ENCODE measurements around the gene ASAH2. TPM values are rescaled to one million over a fixed set of nuclear protein-coding genes. Genes with fewer than 3 reads are reported as not detected.

Gene ASAH2
- total RNA-seq, 4 donors from 2014 or later: 0.11 to 0.81 (median 0.69) TPM

DNA sequence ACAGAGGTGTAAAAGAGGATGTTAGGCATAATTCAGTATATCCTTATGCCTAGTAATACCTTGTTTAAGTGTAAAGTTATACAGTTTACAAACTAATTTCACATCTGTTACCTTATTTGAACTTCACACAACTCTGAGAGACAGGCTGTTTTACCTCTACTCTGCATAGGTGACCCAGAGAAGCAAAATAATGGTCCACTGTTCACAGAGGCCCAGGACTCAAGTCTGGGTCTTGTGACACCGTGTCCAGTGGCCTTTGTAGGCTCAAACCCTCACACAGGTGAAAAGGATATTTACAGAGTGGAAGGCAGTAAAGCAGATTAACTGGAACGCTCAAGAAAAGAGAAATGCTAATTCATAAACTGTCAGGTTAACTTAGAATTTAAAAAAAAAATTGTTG, 32.1 kb downstream of the ASAH2 start:
- TF ChIP-seq POLR2A (IDR thresholded peaks at IDR 0.05): no peak
- 81 to 88% methylated on average over 2 of the region's 2 CpGs for WGBS, 2 donors
- H3K27ac ChIP-seq: no peak overlapping the region
- intact Hi-C loops (cut with DNase I): no loop called here
- H3K27me3 ChIP-seq: no peaks in the 10 kb centered on the region
- H3K9me3 ChIP-seq: no peaks in the 10 kb centered on the region
- H3K36me3 ChIP-seq: no peaks in the 10 kb centered on the region
- H3K4me3 ChIP-seq (replicated peaks in 1 of 3): no peak overlapping the region
- DNase-seq: no peak
- H3K4me1 ChIP-seq: no peaks in the 10 kb centered on the region

GRCh38 chr10:50216894-50217293, 34.4 kb downstream of the ASAH2 start:
- no peaks in the 10 kb centered on the region for H3K4me1 ChIP-seq
- no peak for DNase-seq
- intact Hi-C loops (cut with DNase I): no loop called here
- H3K27me3 ChIP-seq: no peaks in the 10 kb centered on the region
- TF ChIP-seq, protein P1, sequence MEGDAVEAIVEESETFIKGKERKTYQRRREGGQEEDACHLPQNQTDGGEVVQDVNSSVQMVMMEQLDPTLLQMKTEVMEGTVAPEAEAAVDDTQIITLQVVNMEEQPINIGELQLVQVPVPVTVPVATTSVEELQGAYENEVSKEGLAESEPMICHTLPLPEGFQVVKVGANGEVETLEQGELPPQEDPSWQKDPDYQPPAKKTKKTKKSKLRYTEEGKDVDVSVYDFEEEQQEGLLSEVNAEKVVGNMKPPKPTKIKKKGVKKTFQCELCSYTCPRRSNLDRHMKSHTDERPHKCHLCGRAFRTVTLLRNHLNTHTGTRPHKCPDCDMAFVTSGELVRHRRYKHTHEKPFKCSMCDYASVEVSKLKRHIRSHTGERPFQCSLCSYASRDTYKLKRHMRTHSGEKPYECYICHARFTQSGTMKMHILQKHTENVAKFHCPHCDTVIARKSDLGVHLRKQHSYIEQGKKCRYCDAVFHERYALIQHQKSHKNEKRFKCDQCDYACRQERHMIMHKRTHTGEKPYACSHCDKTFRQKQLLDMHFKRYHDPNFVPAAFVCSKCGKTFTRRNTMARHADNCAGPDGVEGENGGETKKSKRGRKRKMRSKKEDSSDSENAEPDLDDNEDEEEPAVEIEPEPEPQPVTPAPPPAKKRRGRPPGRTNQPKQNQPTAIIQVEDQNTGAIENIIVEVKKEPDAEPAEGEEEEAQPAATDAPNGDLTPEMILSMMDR (IDR thresholded peaks at IDR 0.05): no peak
- TF ChIP-seq POLR2A (IDR thresholded peaks at IDR 0.05): no peak
- no peaks in the 10 kb centered on the region for H3K36me3 ChIP-seq
- H3K27ac ChIP-seq: no peak overlapping the region
- no peaks in the 10 kb centered on the region for H3K9me3 ChIP-seq
- 60 to 83% methylated on average over 3 of the region's 3 CpGs for WGBS, 2 donors
- no peak overlapping the region for H3K4me3 ChIP-seq (replicated peaks in 1 of 3)

DNA sequence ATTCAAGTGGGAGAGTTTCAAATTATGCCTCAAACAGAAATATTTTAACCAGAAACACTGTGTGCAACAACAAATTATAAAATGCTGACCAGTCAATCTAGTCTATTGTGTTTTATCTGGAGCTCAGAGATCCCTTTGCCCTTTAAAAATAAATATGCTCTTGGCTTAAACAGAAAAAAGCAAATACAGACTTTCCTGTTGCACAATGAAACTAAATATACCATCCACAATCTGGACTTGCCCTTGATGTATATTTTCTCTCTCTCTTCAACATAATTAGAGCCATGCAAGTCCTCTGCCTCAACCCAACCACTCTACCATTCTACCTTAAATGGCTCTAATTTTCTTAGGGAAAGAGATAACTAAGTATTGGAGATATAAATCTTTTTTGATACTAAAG, 34.9 kb downstream of the ASAH2 start:
- Histone ChIP-seq H3K4me1 (no peaks in the 10 kb centered on the region), H3K36me3 (no peaks in the 10 kb centered on the region), H3K4me3 (replicated peaks in 1 of 3) (no peak overlapping the region), H3K27ac (no peak overlapping the region), H3K27me3 (no peaks in the 10 kb centered on the region), H3K9me3 (no peaks in the 10 kb centered on the region)
- DNase-seq: no peak
- TF ChIP-seq POLR2A (IDR thresholded peaks at IDR 0.05): no peak
- TF ChIP-seq, protein P1 (IDR thresholded peaks at IDR 0.05): no peak
- intact Hi-C loops (cut with DNase I): no loop called here

DNA sequence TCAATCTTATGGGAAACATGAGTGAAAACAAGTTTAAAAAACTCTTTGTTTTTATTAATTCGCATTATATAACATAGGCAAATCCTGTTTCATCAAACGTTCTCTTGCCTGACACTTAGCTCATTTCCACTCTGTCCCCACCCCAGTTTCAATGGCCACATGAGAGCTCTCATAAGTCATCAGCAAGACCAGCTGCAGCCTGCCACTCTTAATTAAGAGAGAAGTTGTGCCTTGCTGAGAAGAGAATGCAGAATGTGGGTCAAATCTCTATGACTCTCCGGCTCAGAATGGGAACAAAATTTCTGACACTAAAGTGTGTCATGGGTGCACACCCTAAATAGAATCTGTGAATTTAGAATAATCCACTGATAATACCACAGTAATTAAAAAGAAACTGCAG, 39.6 kb downstream of the ASAH2 start:
- Histone ChIP-seq H3K4me3 (replicated peaks in 1 of 3) (no peak overlapping the region), H3K4me1 (no peaks in the 10 kb centered on the region), H3K27ac (no peak overlapping the region), H3K9me3 (no peaks in the 10 kb centered on the region), H3K36me3 (no peaks in the 10 kb centered on the region), H3K27me3 (no peaks in the 10 kb centered on the region)
- WGBS, 2 donors: 62 to 70% methylated on average over 3 of the region's 3 CpGs
- no peak for TF ChIP-seq POLR2A (IDR thresholded peaks at IDR 0.05)
- TF ChIP-seq, protein P1 (IDR thresholded peaks at IDR 0.05): no peak
- intact Hi-C loops (cut with DNase I): no loop called here
- DNase-seq: no peak

DNA sequence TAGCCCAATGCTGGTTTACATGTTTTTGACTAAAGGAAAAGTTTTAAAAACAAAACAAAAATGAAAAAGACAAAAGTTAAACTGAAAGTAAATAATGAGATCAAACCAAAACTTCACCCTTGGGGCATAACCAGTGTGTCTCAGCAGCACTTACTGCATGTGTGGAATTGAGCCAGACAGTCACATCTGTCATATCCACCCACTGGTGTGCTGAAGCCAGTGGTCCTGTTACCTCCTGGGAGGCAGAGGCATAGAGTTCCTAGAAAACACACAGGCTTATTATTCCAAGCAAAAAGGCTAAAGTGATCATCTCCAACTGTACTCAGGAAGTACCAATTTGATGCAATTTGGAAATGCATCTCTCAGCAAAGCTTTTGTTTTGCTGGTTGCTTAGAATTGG, 40.4 kb downstream of the ASAH2 start:
- intact Hi-C loops (cut with DNase I): no loop called here
- TF ChIP-seq, protein P1 (IDR thresholded peaks at IDR 0.05): no peak
- no peak for TF ChIP-seq POLR2A (IDR thresholded peaks at IDR 0.05)
- no peaks in the 10 kb centered on the region for H3K9me3 ChIP-seq
- no peaks in the 10 kb centered on the region for H3K27me3 ChIP-seq
- no peaks in the 10 kb centered on the region for H3K36me3 ChIP-seq
- no peak for DNase-seq
- no peaks in the 10 kb centered on the region for H3K4me1 ChIP-seq
- no peak overlapping the region for H3K27ac ChIP-seq
- H3K4me3 ChIP-seq (replicated peaks in 1 of 3): no peak overlapping the region

Other genes starting within 250 kb of the ASAH2 start
- gene WASHC2A, start 183.6 kb downstream of the ASAH2 start, total RNA-seq: 10 to 100 TPM; 29.2 to 42.2 (median 37.1) TPM